Osteoblast (primary cell): ENCODE results near the gene LHPP. TPM values are rescaled to one million over a fixed set of nuclear protein-coding genes. Genes with fewer than 3 reads are reported as not detected.
A peak's percentile ranks its signal among the peaks of the same experiment; 100 is the strongest.

ENCODE experiments used
- DNase-seq: peaks from one replicate; pipeline ENCODE4 v3.0.0; 2011; ENCODE audit warnings: low spot score, mixed read lengths; ENCODE audit not compliant: insufficient read length; ENCODE audit errors: missing footprints
- H2AFZ ChIP-seq: 2 replicates; pipeline ENCODE4 v1.6.0; 2011; ENCODE audit warnings: mild to moderate bottlenecking, low read length
- H3K27ac ChIP-seq: 2 replicates; pipeline ENCODE4 v1.5.1; 2011; ENCODE audit warnings: mild to moderate bottlenecking, low read depth, low read length, moderate library complexity
- H3K27me3 ChIP-seq: 2 replicates; pipeline ENCODE4 v1.6.0; 2012; ENCODE audit warnings: mild to moderate bottlenecking, control low read depth, inconsistent platforms, low read length, moderate library complexity; ENCODE audit not compliant: insufficient read depth
- H3K36me3 ChIP-seq: 2 replicates; pipeline ENCODE4 v1.5.1; 2011; ENCODE audit warnings: mild to moderate bottlenecking, low read length, control low read depth, moderate library complexity; ENCODE audit not compliant: insufficient read depth
- H3K4me1 ChIP-seq: 2 replicates; pipeline ENCODE4 v1.5.1; 2011; ENCODE audit warnings: mild to moderate bottlenecking, low read length, control low read depth, moderate library complexity; ENCODE audit not compliant: insufficient read depth
- H3K4me2 ChIP-seq: 2 replicates; pipeline ENCODE4 v1.6.0; 2011; ENCODE audit warnings: mild to moderate bottlenecking, low read length; ENCODE audit not compliant: insufficient read depth
- H3K4me3 ChIP-seq: fragments of 200-600 bp; sonication (generic); 3 replicates; pipeline ENCODE4 v1.5.1; 2012; ENCODE audit warnings: mild to moderate bottlenecking, low read length, inconsistent platforms; ENCODE audit not compliant: insufficient read depth
- H3K79me2 ChIP-seq: 2 replicates; pipeline ENCODE4 v1.6.0; 2012; ENCODE audit warnings: mild to moderate bottlenecking, low read length, control low read depth, inconsistent platforms; ENCODE audit not compliant: insufficient read depth
- H3K9me3 ChIP-seq: 2 replicates; pipeline ENCODE4 v1.5.1; 2011; ENCODE audit warnings: low read depth, low read length, control low read depth
- H4K20me1 ChIP-seq: 2 replicates; pipeline ENCODE4 v1.6.0; 2012; ENCODE audit warnings: mild to moderate bottlenecking, low read length, control low read depth; ENCODE audit not compliant: insufficient read depth
- total RNA-seq: library from RNA; depleted of rRNA; stranded (reverse); fragments of >200 nt; gene quantifications from 2 replicates; pipeline ENCODE4 v1.2.3, GENCODE V29; 2012
- TF ChIP-seq, protein P1 (sequence below): IDR thresholded peaks from 2 replicates; pipeline ENCODE4 v1.5.1; 2011; ENCODE audit warnings: mild to moderate bottlenecking, low read depth, low read length, moderate library complexity; ENCODE audit errors: extremely low read depth

LHPP gene
- total RNA-seq, 1 donor = 17.7 TPM

- Histone ChIP-seq H3K36me3 (no peaks in the 10 kb centered on the region), H3K4me3 (no peak overlapping the region), H2AFZ (peak overlapping the region; percentile 3), H4K20me1 (no peaks in the 10 kb centered on the region), H3K27me3 (no peaks in the 10 kb centered on the region), H3K79me2 (no peaks in the 10 kb centered on the region), H3K9me3 (no peaks in the 10 kb centered on the region), H3K4me2 (no peak overlapping the region), H3K27ac (no peak overlapping the region), H3K4me1 (peaks cover 27% of the 10 kb centered on the region)
- TF ChIP-seq, protein P1, sequence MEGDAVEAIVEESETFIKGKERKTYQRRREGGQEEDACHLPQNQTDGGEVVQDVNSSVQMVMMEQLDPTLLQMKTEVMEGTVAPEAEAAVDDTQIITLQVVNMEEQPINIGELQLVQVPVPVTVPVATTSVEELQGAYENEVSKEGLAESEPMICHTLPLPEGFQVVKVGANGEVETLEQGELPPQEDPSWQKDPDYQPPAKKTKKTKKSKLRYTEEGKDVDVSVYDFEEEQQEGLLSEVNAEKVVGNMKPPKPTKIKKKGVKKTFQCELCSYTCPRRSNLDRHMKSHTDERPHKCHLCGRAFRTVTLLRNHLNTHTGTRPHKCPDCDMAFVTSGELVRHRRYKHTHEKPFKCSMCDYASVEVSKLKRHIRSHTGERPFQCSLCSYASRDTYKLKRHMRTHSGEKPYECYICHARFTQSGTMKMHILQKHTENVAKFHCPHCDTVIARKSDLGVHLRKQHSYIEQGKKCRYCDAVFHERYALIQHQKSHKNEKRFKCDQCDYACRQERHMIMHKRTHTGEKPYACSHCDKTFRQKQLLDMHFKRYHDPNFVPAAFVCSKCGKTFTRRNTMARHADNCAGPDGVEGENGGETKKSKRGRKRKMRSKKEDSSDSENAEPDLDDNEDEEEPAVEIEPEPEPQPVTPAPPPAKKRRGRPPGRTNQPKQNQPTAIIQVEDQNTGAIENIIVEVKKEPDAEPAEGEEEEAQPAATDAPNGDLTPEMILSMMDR = no peak
- peak; percentile 29 for DNase-seq
Observed at GRCh38 chr10:124557648-124558338, 96.2 kb downstream of the LHPP start.

- no peaks in the 10 kb centered on the region for H3K27me3 ChIP-seq
- no peaks in the 10 kb centered on the region for H3K79me2 ChIP-seq
- H4K20me1 ChIP-seq = no peaks in the 10 kb centered on the region
- H3K4me2 ChIP-seq = no peak overlapping the region
- peaks cover 27% of the 10 kb centered on the region for H3K4me1 ChIP-seq
- no peaks in the 10 kb centered on the region for H3K9me3 ChIP-seq
- TF ChIP-seq, protein P1 = no peak
- no peak overlapping the region for H3K4me3 ChIP-seq
- DNase-seq = peak; percentile 90
- H3K27ac ChIP-seq = no peak overlapping the region
- H2AFZ ChIP-seq = no peak overlapping the region
- no peaks in the 10 kb centered on the region for H3K36me3 ChIP-seq
Observed at GRCh38 chr10:124558339-124559321, 97.0 kb downstream of the LHPP start.

DNA sequence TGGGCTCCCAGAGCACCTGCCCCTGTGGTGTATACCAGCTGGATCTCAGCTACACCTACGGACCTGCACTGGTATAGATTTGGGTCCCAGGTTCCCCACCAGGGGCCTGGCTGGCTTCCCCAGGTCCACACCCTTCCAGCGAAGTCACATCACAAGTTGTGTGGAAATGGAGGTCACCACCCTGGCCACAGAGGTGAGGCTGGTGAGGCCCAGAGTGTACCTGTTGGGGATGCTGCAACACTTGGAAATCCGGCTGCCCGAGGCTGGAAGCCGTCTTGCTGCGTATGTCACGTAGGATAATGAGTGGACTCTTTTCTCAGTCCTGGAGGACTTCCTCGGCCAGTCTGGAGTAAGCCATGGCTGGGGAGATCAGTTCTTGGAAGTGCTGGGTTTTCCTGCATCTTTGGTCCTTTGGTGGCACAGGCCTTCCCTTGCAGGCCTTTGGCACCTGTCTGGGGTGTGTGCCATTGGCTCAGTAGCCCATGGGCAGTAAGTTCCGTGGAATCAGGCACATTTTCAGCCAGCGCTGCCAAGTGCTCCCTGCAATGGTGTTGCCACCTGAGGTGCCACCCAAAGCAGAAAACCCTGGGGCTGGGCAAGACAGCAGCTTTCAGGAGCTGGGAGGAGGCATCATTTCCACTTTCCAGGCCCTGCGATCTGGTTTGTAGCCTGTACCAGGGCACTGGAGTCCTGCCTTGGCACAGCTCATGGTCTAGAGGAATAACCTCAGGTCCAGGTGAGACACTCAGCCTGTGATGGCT, 97.9 kb downstream of the LHPP start:
- H4K20me1 ChIP-seq = no peaks in the 10 kb centered on the region
- H3K4me1 ChIP-seq = peaks cover 27% of the 10 kb centered on the region
- H3K79me2 ChIP-seq = no peaks in the 10 kb centered on the region
- no peaks in the 10 kb centered on the region for H3K9me3 ChIP-seq
- H3K27me3 ChIP-seq = no peaks in the 10 kb centered on the region
- H2AFZ ChIP-seq = no peak overlapping the region
- H3K27ac ChIP-seq = no peak overlapping the region
- H3K36me3 ChIP-seq = no peaks in the 10 kb centered on the region
- DNase-seq = peak; percentile 52
- no peak overlapping the region for H3K4me2 ChIP-seq
- H3K4me3 ChIP-seq = no peak overlapping the region
- TF ChIP-seq, protein P1 = no peak
